ENCODE measurements around the gene HOMER2.
A peak's percentile ranks its signal among the peaks of the same experiment; 100 is the strongest.

Gene HOMER2

GRCh38 chr15:82901114-82901805 is 51.3 kb downstream of the HOMER2 start:
- Histone ChIP-seq H3K4me1 (ENCODE audit: control insufficient read depth in 2 of 2, insufficient read depth in 1 of 2, low read depth in 1 of 2, low read length in 2 of 2) (peaks cover 3 to 4% of the 10 kb centered on the region in 2 donors), H3K18ac (ENCODE audit: low read length) (peak overlapping the region; percentile 25), H4K8ac (ENCODE audit: low read depth, low read length) (no peak overlapping the region), H2BK15ac (ENCODE audit: low read length) (no peak overlapping the region), H3K79me1 (ENCODE audit: low read depth, low read length) (peaks cover 2% of the 10 kb centered on the region), H3K4me3 (ENCODE audit: low read length in 2 of 2) (no peak overlapping the region), H3K4ac (ENCODE audit: low read length) (no peak overlapping the region), H3K14ac (ENCODE audit: low read length) (no peak overlapping the region), H3K36me3 (replicated peaks in 1 of 2; ENCODE audit: control insufficient read depth in 2 of 2, insufficient read depth in 2 of 2, low read length in 2 of 2) (no peaks in the 10 kb centered on the region), H3K9ac (ENCODE audit: low read depth, low read length, poor library complexity) (no peak overlapping the region), H2AK5ac (ENCODE audit: low read depth, low read length) (no peak overlapping the region), H3K23ac (ENCODE audit: low read depth, low read length, poor library complexity) (no peak overlapping the region), H2BK12ac (ENCODE audit: low read length) (no peak overlapping the region), H3K27ac (replicated peaks; ENCODE audit: low read length) (no peak overlapping the region), H4K91ac (ENCODE audit: low read depth, low read length, poor library complexity) (no peak overlapping the region), H2BK120ac (ENCODE audit: low read depth, low read length) (no peak overlapping the region), H2AFZ (ENCODE audit: low read length) (no peak overlapping the region), H3K4me2 (ENCODE audit: insufficient read depth, low read length, poor library complexity, severe bottlenecking) (no peak overlapping the region), H2BK5ac (ENCODE audit: low read length) (no peak overlapping the region), H3K27me3 (ENCODE audit: control insufficient read depth in 3 of 3, insufficient read depth in 3 of 3, low read depth in 1 of 3, low read length in 3 of 3) (no peaks in the 10 kb centered on the region), H3K9me3 (replicated peaks in 1 of 2; ENCODE audit: control insufficient read depth in 2 of 2, insufficient read depth in 1 of 2, low read depth in 1 of 2, low read length in 2 of 2) (no peaks in the 10 kb centered on the region)
- no peak for DNase-seq (ENCODE audit: low spot score)
- no CpG with 5 or more reads among the region's 6 CpGs for WGBS, 2 donors (ENCODE audit: extremely low coverage in 2 of 2, insufficient read length in 2 of 2, insufficient replicate concordance in 1 of 2)

GRCh38 chr15:82900511-82901060 is 51.9 kb downstream of the HOMER2 start:
- H3K18ac ChIP-seq (ENCODE audit: low read length) = no peak overlapping the region
- H3K9ac ChIP-seq (ENCODE audit: low read depth, low read length, poor library complexity) = no peak overlapping the region
- H3K36me3 ChIP-seq (replicated peaks in 1 of 2; ENCODE audit: control insufficient read depth in 2 of 2, insufficient read depth in 2 of 2, low read length in 2 of 2) = no peaks in the 10 kb centered on the region
- DNase-seq (ENCODE audit: low spot score) = no peak
- no peak overlapping the region for H2BK5ac ChIP-seq (ENCODE audit: low read length)
- no peak overlapping the region for H3K4ac ChIP-seq (ENCODE audit: low read length)
- peaks cover 4 to 6% of the 10 kb centered on the region in 2 donors for H3K4me1 ChIP-seq (ENCODE audit: control insufficient read depth in 2 of 2, insufficient read depth in 1 of 2, low read depth in 1 of 2, low read length in 2 of 2)
- no peak overlapping the region for H3K4me2 ChIP-seq (ENCODE audit: insufficient read depth, low read length, poor library complexity, severe bottlenecking)
- no peak overlapping the region for H4K8ac ChIP-seq (ENCODE audit: low read depth, low read length)
- no peak overlapping the region for H4K91ac ChIP-seq (ENCODE audit: low read depth, low read length, poor library complexity)
- H3K79me1 ChIP-seq (ENCODE audit: low read depth, low read length) = peaks cover 2% of the 10 kb centered on the region
- no peak overlapping the region for H2BK15ac ChIP-seq (ENCODE audit: low read length)
- H3K27ac ChIP-seq (replicated peaks; ENCODE audit: low read length) = no peak overlapping the region
- H2BK120ac ChIP-seq (ENCODE audit: low read depth, low read length) = no peak overlapping the region
- no peak overlapping the region for H2AFZ ChIP-seq (ENCODE audit: low read length)
- no peak overlapping the region for H3K23ac ChIP-seq (ENCODE audit: low read depth, low read length, poor library complexity)
- H2BK12ac ChIP-seq (ENCODE audit: low read length) = no peak overlapping the region
- no peaks in the 10 kb centered on the region for H3K27me3 ChIP-seq (ENCODE audit: control insufficient read depth in 3 of 3, insufficient read depth in 3 of 3, low read depth in 1 of 3, low read length in 3 of 3)
- H3K9me3 ChIP-seq (replicated peaks in 1 of 2; ENCODE audit: control insufficient read depth in 2 of 2, insufficient read depth in 1 of 2, low read depth in 1 of 2, low read length in 2 of 2) = no peaks in the 10 kb centered on the region
- no peak overlapping the region for H2AK5ac ChIP-seq (ENCODE audit: low read depth, low read length)
- WGBS, 2 donors (ENCODE audit: extremely low coverage in 2 of 2, insufficient read length in 2 of 2, insufficient replicate concordance in 1 of 2) = no CpG with 5 or more reads among the region's 1 CpG
- H3K14ac ChIP-seq (ENCODE audit: low read length) = no peak overlapping the region
- no peak overlapping the region for H3K4me3 ChIP-seq (ENCODE audit: low read length in 2 of 2)

- Histone ChIP-seq H3K14ac (ENCODE audit: low read length) (no peak overlapping the region), H3K36me3 (replicated peaks in 1 of 2; ENCODE audit: control insufficient read depth in 2 of 2, insufficient read depth in 2 of 2, low read length in 2 of 2) (no peaks in the 10 kb centered on the region), H3K23ac (ENCODE audit: low read depth, low read length, poor library complexity) (no peak overlapping the region), H3K4me1 (ENCODE audit: control insufficient read depth in 2 of 2, insufficient read depth in 1 of 2, low read depth in 1 of 2, low read length in 2 of 2) (peaks cover 12% of the 10 kb centered on the region in 2 donors), H2BK15ac (ENCODE audit: low read length) (no peak overlapping the region), H2AK5ac (ENCODE audit: low read depth, low read length) (no peak overlapping the region), H3K9me3 (replicated peaks in 1 of 2; ENCODE audit: control insufficient read depth in 2 of 2, insufficient read depth in 1 of 2, low read depth in 1 of 2, low read length in 2 of 2) (no peaks in the 10 kb centered on the region), H3K27me3 (ENCODE audit: control insufficient read depth in 3 of 3, insufficient read depth in 3 of 3, low read depth in 1 of 3, low read length in 3 of 3) (no peaks in the 10 kb centered on the region), H4K91ac (ENCODE audit: low read depth, low read length, poor library complexity) (no peak overlapping the region), H3K9ac (ENCODE audit: low read depth, low read length, poor library complexity) (no peak overlapping the region), H2BK120ac (ENCODE audit: low read depth, low read length) (no peak overlapping the region), H3K27ac (replicated peaks; ENCODE audit: low read length) (no peak overlapping the region), H3K79me1 (ENCODE audit: low read depth, low read length) (peaks cover 2% of the 10 kb centered on the region), H3K4me2 (ENCODE audit: insufficient read depth, low read length, poor library complexity, severe bottlenecking) (no peak overlapping the region), H4K8ac (ENCODE audit: low read depth, low read length) (no peak overlapping the region), H3K18ac (ENCODE audit: low read length) (peak overlapping the region; percentile 20), H3K4ac (ENCODE audit: low read length) (no peak overlapping the region), H2BK12ac (ENCODE audit: low read length) (peak overlapping the region; percentile 63), H3K4me3 (ENCODE audit: low read length in 2 of 2) (no peak overlapping the region), H2BK5ac (ENCODE audit: low read length) (no peak overlapping the region), H2AFZ (ENCODE audit: low read length) (no peak overlapping the region)
- WGBS, 2 donors (ENCODE audit: extremely low coverage in 2 of 2, insufficient read length in 2 of 2, insufficient replicate concordance in 1 of 2) = no CpG with 5 or more reads among the region's 2 CpGs
- no peak for DNase-seq (ENCODE audit: low spot score)
These were observed 53.6 kb downstream of the HOMER2 start for GRCh38 chr15:82898961-82899360.

- H3K4ac ChIP-seq (ENCODE audit: low read length) = no peak overlapping the region
- no peak overlapping the region for H2BK120ac ChIP-seq (ENCODE audit: low read depth, low read length)
- H3K4me1 ChIP-seq (ENCODE audit: control insufficient read depth in 2 of 2, insufficient read depth in 1 of 2, low read depth in 1 of 2, low read length in 2 of 2) = peaks cover 12% of the 10 kb centered on the region in 2 donors
- peak overlapping the region; percentile 55 for H3K18ac ChIP-seq (ENCODE audit: low read length)
- peak overlapping the region; percentile 40 for H2BK5ac ChIP-seq (ENCODE audit: low read length)
- H3K4me2 ChIP-seq (ENCODE audit: insufficient read depth, low read length, poor library complexity, severe bottlenecking) = no peak overlapping the region
- H2AFZ ChIP-seq (ENCODE audit: low read length) = no peak overlapping the region
- peak overlapping the region; percentile 18 for H3K9ac ChIP-seq (ENCODE audit: low read depth, low read length, poor library complexity)
- no peak overlapping the region for H4K91ac ChIP-seq (ENCODE audit: low read depth, low read length, poor library complexity)
- H3K9me3 ChIP-seq (replicated peaks in 1 of 2; ENCODE audit: control insufficient read depth in 2 of 2, insufficient read depth in 1 of 2, low read depth in 1 of 2, low read length in 2 of 2) = no peaks in the 10 kb centered on the region
- no peak overlapping the region for H3K27ac ChIP-seq (replicated peaks; ENCODE audit: low read length)
- H3K4me3 ChIP-seq (ENCODE audit: low read length in 2 of 2) = no peak overlapping the region
- H4K8ac ChIP-seq (ENCODE audit: low read depth, low read length) = no peak overlapping the region
- no CpG with 5 or more reads among the region's 5 CpGs for WGBS, 2 donors (ENCODE audit: extremely low coverage in 2 of 2, insufficient read length in 2 of 2, insufficient replicate concordance in 1 of 2)
- H3K36me3 ChIP-seq (replicated peaks in 1 of 2; ENCODE audit: control insufficient read depth in 2 of 2, insufficient read depth in 2 of 2, low read length in 2 of 2) = no peaks in the 10 kb centered on the region
- peak overlapping the region; percentile 51 for H2BK15ac ChIP-seq (ENCODE audit: low read length)
- H3K27me3 ChIP-seq (ENCODE audit: control insufficient read depth in 3 of 3, insufficient read depth in 3 of 3, low read depth in 1 of 3, low read length in 3 of 3) = no peaks in the 10 kb centered on the region
- no peaks in the 10 kb centered on the region for H3K79me1 ChIP-seq (ENCODE audit: low read depth, low read length)
- DNase-seq (ENCODE audit: low spot score) = no peak
- H2BK12ac ChIP-seq (ENCODE audit: low read length) = peak overlapping the region; percentile 36
- H2AK5ac ChIP-seq (ENCODE audit: low read depth, low read length) = peak overlapping the region; percentile 95
- H3K23ac ChIP-seq (ENCODE audit: low read depth, low read length, poor library complexity) = peak overlapping the region; percentile 47
- H3K14ac ChIP-seq (ENCODE audit: low read length) = peak overlapping the region; percentile 48
These were observed 56.5 kb downstream of the HOMER2 start for GRCh38 chr15:82895983-82896382.

Data from neuronal stem cell (in vitro differentiated cells).